Fibroblast of villous mesenchyme (primary cell): ENCODE data around the gene NLRP4. TPM values are rescaled to one million over a fixed set of nuclear protein-coding genes. Genes with fewer than 3 reads are reported as not detected.

Experiments used
- DNase-seq: peaks from one replicate; pipeline ENCODE4 v3.0.0-alpha.2; 2010; ENCODE audit warnings: low read depth
- H3K4me3 ChIP-seq: 2 replicates; pipeline ENCODE4 v1.5.1; 2011; ENCODE audit warnings: low read depth, mild to moderate bottlenecking, low read length
- CTCF ChIP-seq: IDR thresholded peaks from 2 replicates; pipeline ENCODE4 v1.5.1; 2012; ENCODE audit warnings: low read depth, mild to moderate bottlenecking, low read length; ENCODE audit not compliant: insufficient read depth
- total RNA-seq: library from RNA; depleted of rRNA; stranded (reverse); fragments of >200 nt; gene quantifications from 2 replicates; pipeline ENCODE4 v1.2.3, GENCODE V29; 2012

The NLRP4 gene
- total RNA-seq, 1 donor: not detected

- no peak for DNase-seq
- no peak overlapping the region for H3K4me3 ChIP-seq
- TF ChIP-seq CTCF: no peak
Observed at GRCh38 chr19:55930996-55931515, 94.7 kb downstream of the NLRP4 start.

Other genes starting within 250 kb of the NLRP4 start
- 4.3 and 5.2 TPM in 2 replicates for gene FIZ1, start 237.0 kb upstream of the NLRP4 start, total RNA-seq
- 4.7 and 6.4 TPM in 2 replicates for gene ZNF524, start 236.3 kb upstream of the NLRP4 start, total RNA-seq
- gene ZNF865, start 230.9 kb upstream of the NLRP4 start, total RNA-seq: 1.3 and 1.9 TPM in 2 replicates
- 5.6 and 7.4 TPM in 2 replicates for gene ZNF784, start 212.0 kb upstream of the NLRP4 start, total RNA-seq
- 5.5 and 5.6 TPM in 2 replicates for gene ZNF580, start 195.5 kb upstream of the NLRP4 start, total RNA-seq
- 11.0 and 13.0 TPM in 2 replicates for gene ZNF581, start 192.9 kb upstream of the NLRP4 start, total RNA-seq
- 7.8 and 9.0 TPM in 2 replicates for gene CCDC106, start 188.3 kb upstream of the NLRP4 start, total RNA-seq
- 99.9 and 111 TPM in 2 replicates for gene U2AF2, start 181.5 kb upstream of the NLRP4 start, total RNA-seq
- gene EPN1, start 161.3 kb upstream of the NLRP4 start, total RNA-seq: 17.7 and 31.2 TPM in 2 replicates
- gene NLRP9, start 98.1 kb upstream of the NLRP4 start, total RNA-seq: not detected in 2 replicates
- not detected in 2 replicates for gene RFPL4A, start 77.4 kb upstream of the NLRP4 start, total RNA-seq
- gene RFPL4AL1, start 67.4 kb upstream of the NLRP4 start, total RNA-seq: not detected in 2 replicates
- not detected in 2 replicates for gene NLRP11, start 4.5 kb upstream of the NLRP4 start, total RNA-seq
- not detected in 2 replicates for gene NLRP13, start 95.8 kb downstream of the NLRP4 start, total RNA-seq
- not detected in 2 replicates for gene NLRP8, start 111.3 kb downstream of the NLRP4 start, total RNA-seq
- not detected in 2 replicates for gene NLRP5, start 150.2 kb downstream of the NLRP4 start, total RNA-seq